GM10266 (cell line): ENCODE measurements around the gene ZCCHC8.

Experiments
- DNase-seq: peaks from one replicate; pipeline ENCODE4 v3.0.0; 2012; ENCODE audit errors: extremely low spot score
- CTCF ChIP-seq: IDR thresholded peaks from 2 replicates; pipeline ENCODE4 v1.5.1; 2012; ENCODE audit warnings: mild to moderate bottlenecking, low read depth; ENCODE audit not compliant: control insufficient read depth, insufficient read depth; ENCODE audit errors: missing control alignments

Gene ZCCHC8

DNA sequence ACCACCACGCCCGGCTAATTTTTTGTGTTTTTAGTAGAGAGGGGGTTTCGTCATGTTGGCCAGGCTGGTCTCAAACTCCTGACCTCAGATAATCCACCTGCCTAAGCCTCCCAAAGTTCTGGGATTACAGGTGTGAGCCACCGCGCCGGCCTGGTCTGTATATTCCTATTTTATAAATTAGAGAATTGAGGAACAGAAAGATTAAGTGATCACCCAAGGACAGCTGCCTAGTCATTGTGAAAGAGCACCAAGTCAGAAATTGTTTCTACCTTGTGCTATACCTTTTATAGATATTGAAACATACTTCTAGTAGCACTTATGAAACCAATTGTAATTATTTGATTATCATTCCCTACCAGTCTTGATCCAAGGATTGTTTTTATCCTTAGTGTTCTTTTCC is 28.3 kb upstream of the ZCCHC8 start:
- no peak for TF ChIP-seq CTCF
- no peak for DNase-seq

DNA sequence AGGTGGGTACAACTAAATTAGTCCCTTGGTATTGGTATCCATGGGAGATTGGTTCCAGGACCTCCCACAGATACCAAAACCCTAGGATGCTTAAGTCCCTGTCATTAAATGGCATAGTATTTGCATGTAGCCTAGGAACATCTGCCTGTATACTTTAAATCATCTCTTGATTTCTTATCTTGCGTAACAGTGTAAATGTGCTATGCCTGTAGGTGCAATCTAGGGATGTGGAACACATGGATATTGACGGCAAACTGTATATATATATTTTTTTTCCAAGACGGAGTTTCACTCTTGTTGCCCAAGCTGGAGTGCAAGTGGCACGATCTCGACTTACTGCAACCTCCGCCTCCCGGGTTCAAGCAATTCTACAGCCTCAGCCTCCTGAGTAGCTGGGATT is 27.9 kb upstream of the ZCCHC8 start:
- DNase-seq, result no peak
- no peak for TF ChIP-seq CTCF

- no peak for TF ChIP-seq CTCF
- DNase-seq, result no peak
These were observed 26.8 kb upstream of the ZCCHC8 start for GRCh38 chr12:122527478-122527944.

- TF ChIP-seq CTCF, result no peak
- DNase-seq, result peak; percentile 93
These were observed 26.1 kb upstream of the ZCCHC8 start, which contains the start of the genes KNTC1 and RSRC2 for GRCh38 chr12:122526683-122527477. TSS of gene KNTC1 (plus strand) at chr12:122527249. CDS start at chr12:122530064, 2,815 bp downstream. TSS of gene RSRC2 (minus strand) at chr12:122526936. CDS start at chr12:122526853, 83 bp downstream.

- no peak for TF ChIP-seq CTCF
- no peak for DNase-seq
These were observed 23.4 kb upstream of the ZCCHC8 start for GRCh38 chr12:122523846-122524718.

DNA sequence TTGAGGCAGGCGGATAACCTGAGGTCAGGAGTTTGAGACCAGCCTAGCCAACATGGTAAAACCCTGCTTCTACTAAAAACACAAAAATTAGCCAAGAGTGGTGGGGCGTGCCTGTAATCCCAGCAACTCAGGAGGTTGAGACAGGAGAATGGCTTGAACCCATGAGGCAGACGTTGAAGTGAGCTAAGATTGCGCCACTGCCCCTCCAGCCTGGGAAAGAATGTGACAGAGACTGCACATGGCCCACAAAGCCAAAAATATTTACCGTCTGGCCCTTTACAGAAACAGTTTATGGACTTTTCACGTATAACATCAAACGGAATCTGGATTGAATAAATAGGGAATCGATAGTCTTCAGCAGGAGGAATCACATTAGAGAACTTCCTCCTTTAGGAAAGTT is 22.5 kb upstream of the ZCCHC8 start:
- no peak for TF ChIP-seq CTCF

More for the DNA sequence above, 22.5 kb upstream of the ZCCHC8 start:
- DNase-seq, result no peak
